Retina (tissue), 1 donor: ENCODE data around the gene AKR1D1.
"Not testable (repeated sequence)": the region's sequence is repeated elsewhere in the genome, so short reads cannot be mapped to it uniquely, and the experiment has no call there.

Source experiments
- DNase-seq: peaks from one replicate; pipeline ENCODE4 v3.0.0-alpha.2; 2016

Gene AKR1D1

DNA sequence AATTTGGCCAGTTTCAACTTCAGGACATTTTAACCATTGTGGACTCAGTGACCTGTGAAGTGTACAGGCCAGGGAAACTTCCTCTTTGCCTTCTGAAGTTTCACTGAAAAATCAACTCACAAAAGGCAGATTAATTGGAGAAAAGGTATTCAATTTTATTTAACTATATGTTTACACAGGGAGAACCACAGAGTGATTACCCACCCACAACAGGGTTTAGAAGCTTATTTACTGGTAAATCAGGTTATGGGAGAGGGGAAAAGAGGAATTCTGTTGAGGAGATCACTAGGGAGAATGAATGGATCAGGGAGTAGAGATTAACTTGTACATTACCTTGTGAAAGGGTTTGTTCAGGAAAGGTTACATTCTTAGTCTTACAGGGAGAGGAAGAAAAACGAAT, 1.7 kb upstream of the AKR1D1 start:
- DNase-seq = no peak

- no peak for DNase-seq
Measured at GRCh38 chr7:138075350-138075749, 909 bp upstream of the AKR1D1 start.

- not testable (repeated sequence) for DNase-seq
Measured at GRCh38 chr7:138075786-138076185, 473 bp upstream of the AKR1D1 start.

DNA sequence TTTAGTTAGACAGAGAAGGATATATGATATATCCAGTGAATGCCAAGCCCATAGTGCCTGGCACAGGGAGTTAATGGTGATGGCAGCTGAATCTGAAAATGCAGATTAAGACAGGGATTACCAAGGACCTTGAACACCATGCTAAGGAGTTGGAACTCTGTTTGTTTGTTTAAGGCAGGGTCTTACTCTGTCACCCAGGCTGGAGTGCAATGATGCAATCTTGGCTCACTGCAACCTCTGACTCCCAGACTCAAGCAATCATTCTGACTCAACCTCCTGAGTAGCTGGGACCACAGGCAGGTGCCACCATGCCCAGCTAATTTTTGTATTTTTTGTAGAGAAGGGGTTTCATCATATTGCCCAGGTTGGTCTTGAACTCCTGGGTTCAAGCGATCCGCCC, 1.6 kb downstream of the AKR1D1 start:
- DNase-seq = no peak

GRCh38 chr7:138079137-138079536, 2.9 kb downstream of the AKR1D1 start:
- no peak for DNase-seq

DNA sequence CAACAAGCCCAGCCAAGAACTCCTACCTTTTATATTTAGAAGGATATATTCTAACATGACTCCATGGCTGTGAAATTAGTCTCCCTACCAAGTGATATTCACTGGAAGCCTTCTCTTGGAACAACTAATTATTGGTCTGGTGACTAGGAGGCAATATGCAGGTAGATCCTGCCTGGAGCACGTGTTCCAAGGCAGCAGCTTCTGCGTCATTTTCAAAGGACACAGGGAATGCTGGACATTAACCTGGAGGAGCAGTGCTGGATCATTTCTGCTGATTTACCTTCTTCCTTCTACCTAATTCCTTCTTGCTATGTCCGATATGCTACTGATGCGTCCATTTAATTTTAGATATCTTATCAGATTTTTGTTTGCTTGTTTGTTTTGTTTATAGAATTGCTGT, 5.6 kb downstream of the AKR1D1 start:
- no peak for DNase-seq

GRCh38 chr7:138083859-138084258, 7.6 kb downstream of the AKR1D1 start:
- DNase-seq = no peak

DNA sequence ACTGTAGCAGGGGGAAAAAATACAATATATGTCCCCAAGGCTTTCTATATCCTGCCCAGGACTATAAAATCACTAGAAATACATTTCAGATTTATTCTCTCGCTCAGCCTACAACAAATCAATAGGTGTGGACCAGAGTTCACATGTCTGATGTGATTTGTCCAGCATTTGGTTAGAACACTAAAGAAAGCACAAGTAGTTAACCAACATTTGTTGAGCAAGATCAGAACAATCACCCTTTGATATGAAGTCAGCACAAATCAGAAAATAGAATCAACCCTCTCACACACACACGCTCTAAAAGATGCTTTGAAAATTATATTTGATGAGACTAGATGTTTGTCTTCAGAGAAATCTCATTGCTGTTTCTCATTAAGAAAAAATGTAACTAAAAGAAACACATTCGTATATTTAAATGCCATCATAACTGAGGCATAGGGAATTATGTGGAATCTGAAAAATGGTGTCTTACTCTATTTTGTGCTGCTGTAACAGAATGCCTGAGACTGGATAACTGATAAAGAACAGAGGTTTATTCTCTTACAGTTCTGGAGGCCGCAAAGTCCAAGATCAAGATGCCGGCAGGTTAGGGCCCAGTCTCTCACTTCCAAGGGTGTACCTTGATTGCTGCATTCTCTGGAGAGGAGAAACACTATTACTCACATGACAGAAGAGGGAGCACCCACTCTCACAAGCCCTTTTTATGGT, 10.5 kb downstream of the AKR1D1 start:
- DNase-seq = no peak

- no peak for DNase-seq
Measured at GRCh38 chr7:138089080-138089901, 13.0 kb downstream of the AKR1D1 start.

DNA sequence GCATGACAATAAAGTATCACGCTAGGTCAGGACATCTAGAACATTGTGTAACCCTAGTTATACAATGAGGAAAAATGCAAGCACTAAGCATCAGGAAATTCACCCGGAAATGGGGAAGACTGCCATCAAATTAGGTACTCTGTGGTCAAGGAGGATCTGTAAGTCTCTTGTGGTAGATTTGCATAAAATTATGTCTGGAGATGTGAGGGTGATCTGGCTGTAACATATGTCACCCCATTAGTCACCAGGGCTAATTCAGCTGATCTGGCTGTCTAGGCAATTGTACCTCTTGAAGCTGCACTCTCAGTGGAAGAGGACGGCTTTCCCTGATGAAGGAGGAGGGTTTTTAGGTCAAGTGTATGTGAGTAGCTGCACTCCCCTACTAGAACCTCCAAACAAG, 14.8 kb downstream of the AKR1D1 start:
- no peak for DNase-seq

DNA sequence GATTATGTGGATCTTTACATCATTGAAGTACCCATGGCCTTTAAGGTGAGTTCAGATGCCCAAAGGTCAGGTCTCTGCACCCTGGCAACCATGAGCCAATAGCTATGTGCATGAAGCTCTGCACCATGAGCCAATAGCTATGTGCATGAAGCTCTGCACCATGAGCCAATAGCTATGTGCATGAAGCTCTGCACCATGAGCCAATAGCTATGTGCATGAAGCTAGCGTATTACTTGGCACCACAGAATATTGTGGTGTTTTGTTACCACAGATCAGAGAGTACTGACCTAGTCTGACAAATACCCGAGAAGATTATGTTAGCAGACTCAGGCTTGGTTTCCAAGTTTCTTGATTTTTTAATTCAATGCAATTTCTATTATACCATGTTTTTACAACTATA, 15.6 kb downstream of the AKR1D1 start:
- not testable (repeated sequence) for DNase-seq

GRCh38 chr7:138092486-138093028, 16.3 kb downstream of the AKR1D1 start:
- no peak for DNase-seq

- DNase-seq = no peak
Measured at GRCh38 chr7:138095972-138096935, 20.0 kb downstream of the AKR1D1 start.

GRCh38 chr7:138097064-138097741, 20.9 kb downstream of the AKR1D1 start:
- no peak for DNase-seq

DNA sequence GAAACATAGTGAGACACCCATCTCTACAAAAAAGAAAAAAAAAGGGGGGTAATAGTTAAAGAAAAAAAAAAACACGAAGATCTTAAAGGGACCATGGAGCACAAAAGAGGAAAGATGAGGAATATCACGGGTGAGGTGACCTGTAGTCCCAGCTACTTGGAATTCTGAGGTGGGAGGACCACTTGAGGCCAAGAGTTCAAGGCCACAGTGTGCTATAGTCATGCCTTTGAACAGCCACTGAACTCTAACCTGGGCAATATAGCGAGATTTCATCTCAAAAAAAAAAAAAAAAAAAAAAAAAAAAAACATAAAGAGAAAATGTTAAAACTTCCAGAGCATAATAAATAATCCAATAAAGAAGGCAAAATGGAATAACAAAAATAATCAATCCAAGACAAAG, 23.6 kb downstream of the AKR1D1 start:
- no peak for DNase-seq

GRCh38 chr7:138105221-138105620, 29.0 kb downstream of the AKR1D1 start:
- no peak for DNase-seq

GRCh38 chr7:138115047-138115446, 38.8 kb downstream of the AKR1D1 start:
- DNase-seq = no peak

DNA sequence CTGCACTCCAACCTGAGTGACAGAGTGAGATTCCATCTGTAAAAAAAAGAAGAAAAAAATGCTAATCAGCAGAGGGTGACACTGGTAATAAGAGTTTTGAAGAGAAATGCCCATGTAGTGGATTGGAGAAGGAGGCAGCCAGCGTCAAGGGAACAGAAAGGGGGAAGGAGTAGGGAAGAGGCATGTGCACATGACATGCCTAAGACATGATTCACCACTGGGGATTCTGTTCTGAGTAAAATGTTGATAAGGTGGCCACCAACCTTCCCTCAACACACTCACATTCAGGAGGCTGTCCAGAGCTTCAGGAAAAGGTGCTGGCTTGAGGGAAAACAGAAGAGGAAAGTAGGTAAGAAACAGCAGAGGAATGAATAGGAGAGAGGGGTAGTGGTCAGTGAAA, 39.9 kb downstream of the AKR1D1 start:
- no peak for DNase-seq

DNA sequence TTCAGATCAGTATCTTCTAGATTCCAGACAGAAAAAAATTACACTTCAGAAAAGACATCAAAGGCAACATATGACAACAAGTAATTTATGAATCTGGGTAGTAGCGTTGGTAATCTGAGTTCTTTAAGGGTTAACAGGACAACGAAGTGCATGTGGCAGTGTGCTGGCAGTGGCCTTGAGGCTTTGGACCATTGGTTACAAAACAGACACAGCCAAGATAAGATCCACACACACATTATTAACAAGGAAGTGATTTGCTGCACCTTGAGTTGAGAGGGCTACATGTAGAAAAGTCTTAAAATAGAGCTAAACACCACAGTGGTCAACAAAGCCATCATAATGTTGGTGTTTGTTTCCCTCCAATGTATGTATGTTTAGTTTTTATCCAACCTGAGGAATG, 40.6 kb downstream of the AKR1D1 start:
- no peak for DNase-seq

DNA sequence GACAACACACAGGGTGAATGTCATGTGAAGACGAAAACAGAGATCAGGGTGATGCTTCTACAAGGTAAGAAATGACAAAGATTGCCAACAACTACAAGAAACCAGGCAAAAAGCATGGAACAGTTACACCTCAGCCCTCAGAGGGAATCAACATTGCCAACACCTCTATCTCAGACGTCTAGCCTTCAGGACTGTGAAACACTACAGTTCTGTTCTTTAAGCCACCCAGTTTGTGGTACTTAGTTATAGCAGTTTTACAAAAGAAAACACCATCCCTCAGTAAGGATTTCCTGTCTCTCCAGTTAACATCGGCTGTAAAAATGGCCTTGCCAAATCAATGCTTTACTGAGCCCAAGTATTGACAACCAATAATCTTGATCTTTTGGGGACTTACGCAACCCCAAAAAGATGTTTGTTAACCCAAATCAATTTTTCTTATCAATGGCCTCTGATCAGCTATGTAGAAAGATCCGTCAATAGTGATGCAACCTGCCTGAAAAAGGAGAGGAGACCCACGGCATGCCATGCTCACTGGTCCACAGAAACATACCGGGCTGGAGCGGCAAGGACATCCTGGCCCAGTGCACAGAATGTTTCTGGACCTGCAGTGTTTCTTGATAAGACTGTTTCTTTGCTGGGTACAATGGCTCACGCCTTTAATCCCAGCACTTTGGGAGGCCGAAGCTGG, 44.0 kb downstream of the AKR1D1 start:
- no peak for DNase-seq

DNA sequence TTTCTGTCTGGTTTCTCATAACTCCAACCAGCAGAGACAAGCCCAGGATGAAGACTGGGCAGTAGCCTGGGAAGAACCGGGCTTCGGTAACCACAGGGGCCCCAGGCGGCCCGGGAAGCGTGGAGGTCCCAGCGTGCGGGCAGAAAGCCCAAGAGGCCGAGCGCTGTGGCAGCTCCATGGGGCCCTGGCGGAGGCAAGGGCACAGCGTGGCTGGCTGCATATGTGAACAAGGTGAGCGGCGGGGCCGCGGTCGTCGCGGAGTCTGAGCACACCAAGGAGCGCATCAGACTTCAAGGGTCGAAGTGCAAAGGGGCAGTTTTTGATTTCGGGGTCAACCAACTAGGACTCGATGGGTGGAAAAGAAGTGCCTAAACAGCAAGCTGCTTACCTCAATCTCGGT, 45.9 kb downstream of the AKR1D1 start:
- DNase-seq = no peak

GRCh38 chr7:138125119-138125518, 48.9 kb downstream of the AKR1D1 start:
- no peak for DNase-seq
